Activated T-helper 1 cell treated with anti-CD3 and anti-CD28 coated beads, Interleukin-2, amount 50 U/mL, for 16 hours (primary cell): ENCODE data around the gene MINDY2.

ENCODE experiments used
- DNase-seq, 2 donors: peaks; one replicate each; pipeline ENCODE4 v3.0.0-alpha.2; 2020; ENCODE audit warnings: low read depth in 1 of 2, low spot score in 1 of 2

The MINDY2 gene, protein sequence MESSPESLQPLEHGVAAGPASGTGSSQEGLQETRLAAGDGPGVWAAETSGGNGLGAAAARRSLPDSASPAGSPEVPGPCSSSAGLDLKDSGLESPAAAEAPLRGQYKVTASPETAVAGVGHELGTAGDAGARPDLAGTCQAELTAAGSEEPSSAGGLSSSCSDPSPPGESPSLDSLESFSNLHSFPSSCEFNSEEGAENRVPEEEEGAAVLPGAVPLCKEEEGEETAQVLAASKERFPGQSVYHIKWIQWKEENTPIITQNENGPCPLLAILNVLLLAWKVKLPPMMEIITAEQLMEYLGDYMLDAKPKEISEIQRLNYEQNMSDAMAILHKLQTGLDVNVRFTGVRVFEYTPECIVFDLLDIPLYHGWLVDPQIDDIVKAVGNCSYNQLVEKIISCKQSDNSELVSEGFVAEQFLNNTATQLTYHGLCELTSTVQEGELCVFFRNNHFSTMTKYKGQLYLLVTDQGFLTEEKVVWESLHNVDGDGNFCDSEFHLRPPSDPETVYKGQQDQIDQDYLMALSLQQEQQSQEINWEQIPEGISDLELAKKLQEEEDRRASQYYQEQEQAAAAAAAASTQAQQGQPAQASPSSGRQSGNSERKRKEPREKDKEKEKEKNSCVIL

GRCh38 chr15:58770857-58771620 lies at the start of gene MINDY2:
Gene MINDY2, plus strand, starts transcription at chr15:58771302. Its CDS starts 94 bp downstream, at chr15:58771396.
- DNase-seq, result peak; percentile 87

- DNase-seq, result no peak
Observed at GRCh38 chr15:58724466-58724865, 46.6 kb upstream of the MINDY2 start.

- DNase-seq, result no peak
Observed at GRCh38 chr15:58726867-58727266, 44.2 kb upstream of the MINDY2 start.

DNA sequence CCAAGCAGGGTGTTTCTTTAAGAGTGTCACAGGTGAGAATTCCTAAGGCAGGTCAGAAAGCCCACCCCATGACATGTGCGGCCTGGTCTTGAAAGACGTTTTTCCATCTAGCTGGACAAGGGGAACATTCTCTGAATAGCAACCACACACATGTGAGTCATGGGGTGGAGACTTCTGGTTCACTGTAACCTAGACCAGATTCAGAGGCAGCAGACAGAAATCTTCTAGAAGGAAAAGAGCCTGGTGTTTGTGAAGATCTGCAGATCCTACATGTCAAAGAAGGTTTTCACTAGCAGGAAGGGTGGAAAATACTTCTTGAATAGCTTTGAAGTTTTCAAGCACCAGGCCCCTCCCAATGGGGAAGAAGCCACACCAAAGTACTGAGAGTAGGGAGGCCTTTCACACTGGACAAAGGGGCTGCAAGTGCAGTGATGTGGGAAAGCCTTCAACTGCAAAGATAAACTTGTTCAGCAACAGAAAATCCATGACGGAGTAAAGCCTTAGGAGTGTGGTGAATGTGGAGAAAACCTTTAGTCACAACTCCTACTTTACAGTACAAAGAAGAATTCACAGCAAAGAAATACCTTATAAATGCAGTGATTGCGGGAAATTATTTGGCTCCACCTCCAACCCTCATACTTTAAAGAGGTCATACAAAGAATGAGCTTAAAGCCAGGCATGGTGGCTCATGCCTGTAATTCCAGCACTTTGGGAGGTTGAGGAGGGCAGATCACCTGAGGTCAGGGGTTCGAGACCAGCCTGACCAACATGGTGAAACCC lies 39.2 kb upstream of the MINDY2 start:
- no peak for DNase-seq

DNA sequence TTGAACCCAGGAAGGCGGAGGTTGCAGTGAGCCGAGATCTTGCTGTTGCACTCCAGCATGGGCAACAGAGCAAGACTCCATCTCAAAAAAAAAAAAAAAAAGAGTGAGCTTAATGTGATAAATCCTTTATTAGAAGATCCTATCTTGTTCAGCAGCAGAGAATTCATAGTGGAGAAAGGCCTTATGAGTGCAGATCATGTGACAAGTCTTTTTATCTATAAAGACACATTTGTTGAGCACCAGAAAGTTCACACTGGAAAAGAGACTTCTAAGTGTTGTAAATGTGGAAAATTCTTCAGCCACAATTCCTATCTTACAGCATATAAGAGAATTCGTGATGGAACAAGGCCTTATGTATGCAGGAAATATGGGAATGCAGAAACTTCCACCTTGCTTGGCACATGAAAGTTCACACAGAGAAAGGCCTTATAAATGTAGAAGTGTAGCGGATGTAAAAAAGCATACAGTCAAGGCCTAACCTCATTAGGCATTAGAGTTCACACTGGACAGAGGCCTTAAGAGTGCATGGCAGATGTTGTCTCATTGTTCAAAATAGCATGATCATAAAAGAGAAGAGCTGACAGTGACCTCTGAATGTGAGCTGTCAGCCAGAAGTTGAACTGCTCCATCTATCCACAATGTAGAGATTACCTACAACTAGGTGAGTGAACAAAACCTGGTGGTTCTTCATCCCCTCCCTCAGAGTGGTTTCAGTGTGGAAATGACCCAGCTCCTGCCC lies 38.3 kb upstream of the MINDY2 start:
- no peak for DNase-seq

GRCh38 chr15:58734859-58735258 lies 36.2 kb upstream of the MINDY2 start:
- DNase-seq, result no peak

DNA sequence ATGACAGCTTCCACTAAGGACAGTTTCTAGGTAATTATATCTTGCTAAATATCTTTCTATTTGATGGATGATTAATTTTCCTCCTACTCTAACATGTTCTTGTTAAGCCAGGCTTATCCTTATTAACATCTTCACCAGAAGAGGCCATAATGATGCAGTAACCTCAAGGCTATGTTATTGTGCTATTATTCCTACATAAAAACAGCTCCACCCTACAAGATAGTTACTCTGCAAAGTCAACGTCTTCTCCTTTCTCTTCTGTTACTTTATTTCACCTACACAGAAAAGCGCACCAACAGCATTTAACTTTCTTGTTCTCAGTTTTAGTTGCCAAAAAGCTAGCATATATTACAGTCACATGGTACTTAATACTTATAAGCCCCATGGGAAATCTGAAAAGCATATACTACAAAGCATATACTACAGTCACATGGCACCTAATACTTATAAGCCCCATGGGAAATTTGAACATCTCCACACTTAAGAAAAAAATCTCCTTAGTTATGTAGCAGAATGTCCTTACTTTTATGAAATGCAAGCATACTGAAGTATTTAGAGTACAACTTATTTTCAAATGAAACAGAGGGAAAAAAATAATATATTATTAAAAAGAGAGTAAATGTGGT lies 35.0 kb upstream of the MINDY2 start:
- DNase-seq, result no peak

DNA sequence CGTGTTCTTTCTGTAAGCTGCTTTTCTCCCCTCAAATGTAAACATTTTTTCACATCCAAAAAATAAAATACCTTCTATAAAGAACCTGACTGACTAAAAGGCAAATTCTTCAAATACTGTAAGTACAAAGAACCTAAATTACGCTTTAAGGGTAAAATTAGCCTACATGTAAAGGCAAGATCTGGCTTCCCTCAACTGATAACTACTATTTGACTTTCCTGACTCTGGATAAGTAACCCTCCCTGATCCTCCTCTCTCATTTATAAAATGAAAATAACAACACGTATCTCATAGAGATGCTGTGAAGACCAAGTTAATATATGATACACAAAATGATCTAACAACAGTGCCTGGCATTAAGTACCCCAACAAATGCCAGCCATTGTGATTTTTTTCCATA lies 33.8 kb upstream of the MINDY2 start:
- DNase-seq, result no peak

DNA sequence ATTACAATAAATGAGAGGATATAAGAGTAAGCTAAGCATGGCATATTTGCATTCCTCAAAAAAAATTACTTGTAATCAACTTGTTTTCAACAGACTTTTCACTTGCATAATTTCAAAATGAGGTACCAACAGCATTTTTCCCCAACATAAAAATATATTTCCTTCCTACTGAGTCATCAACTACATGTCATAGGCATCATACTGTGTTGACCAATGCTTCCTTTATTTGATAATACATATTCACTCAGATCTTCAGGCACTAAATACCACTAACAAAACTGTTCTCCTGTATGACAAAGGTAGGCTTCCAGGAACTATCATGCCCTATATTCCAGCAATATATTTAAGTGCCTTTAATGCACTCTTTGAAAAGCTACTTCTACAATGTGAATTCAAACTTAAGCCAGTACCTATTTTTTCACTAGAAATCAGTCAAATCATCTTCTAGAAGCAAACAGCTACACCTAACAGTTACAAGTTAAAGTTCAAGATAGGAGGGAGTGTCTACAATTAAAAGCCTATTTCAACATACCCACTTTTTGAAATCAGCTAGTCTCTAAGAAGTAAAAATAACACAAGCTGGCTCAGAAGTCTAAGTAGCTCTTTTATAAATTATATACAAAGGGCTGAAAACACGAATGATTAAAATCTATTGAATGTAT lies 32.9 kb upstream of the MINDY2 start:
- DNase-seq, result no peak

GRCh38 chr15:58740436-58740835 lies 30.7 kb upstream of the MINDY2 start:
- DNase-seq, result no peak

DNA sequence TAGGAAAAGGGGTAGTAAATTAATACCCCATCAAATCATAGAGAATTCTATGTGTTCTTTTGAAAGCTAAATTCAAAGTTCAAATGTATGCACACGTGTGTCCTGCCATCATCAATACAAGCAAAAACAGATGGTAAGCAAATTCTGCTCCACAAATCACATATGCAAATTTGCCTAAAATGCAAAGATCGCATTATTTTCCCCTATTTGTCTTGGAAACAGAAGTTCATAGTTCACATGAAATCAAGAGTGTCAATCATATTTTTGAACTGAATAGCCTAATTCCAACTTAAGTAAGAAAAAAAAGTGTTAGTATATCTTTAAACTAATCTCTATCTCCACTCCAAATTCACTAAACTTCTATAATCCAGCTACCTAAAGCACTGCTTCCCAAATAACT lies 30.1 kb upstream of the MINDY2 start:
- no peak for DNase-seq

DNA sequence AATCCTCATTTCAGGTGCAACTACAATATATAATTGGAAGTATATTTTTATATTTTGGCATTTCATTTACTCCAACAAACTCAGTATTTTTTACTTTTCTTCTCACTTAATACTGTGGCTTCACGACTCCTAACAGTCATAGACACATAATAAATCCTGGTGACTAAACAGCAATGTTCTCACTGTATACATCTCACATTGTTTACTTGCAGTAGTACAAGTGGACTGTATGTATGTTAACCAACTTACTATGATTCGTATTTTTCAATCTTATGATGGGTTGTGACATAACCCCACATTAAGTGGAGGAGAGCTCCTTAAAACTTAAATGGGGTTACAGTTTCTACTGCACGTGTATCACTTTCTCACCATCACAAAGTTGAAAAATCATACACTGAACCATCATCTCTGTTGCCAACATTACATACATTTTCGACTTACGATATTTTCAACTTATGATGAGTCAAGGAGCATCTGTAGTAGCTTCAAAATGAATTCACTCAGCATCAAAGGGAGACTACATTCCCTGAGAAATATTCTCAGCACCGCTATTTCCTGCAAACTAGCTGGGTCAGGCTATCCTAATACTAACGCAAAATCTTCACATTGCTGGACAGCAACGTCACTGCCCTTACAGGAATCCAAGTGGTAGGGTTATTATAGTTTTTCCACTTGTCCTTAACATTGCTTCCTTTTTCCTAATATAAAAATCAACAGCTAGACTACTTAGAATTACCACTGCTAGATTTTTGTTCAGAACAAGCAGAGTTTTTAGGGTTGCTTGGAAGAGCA lies 28.9 kb upstream of the MINDY2 start:
- DNase-seq, result no peak

DNA sequence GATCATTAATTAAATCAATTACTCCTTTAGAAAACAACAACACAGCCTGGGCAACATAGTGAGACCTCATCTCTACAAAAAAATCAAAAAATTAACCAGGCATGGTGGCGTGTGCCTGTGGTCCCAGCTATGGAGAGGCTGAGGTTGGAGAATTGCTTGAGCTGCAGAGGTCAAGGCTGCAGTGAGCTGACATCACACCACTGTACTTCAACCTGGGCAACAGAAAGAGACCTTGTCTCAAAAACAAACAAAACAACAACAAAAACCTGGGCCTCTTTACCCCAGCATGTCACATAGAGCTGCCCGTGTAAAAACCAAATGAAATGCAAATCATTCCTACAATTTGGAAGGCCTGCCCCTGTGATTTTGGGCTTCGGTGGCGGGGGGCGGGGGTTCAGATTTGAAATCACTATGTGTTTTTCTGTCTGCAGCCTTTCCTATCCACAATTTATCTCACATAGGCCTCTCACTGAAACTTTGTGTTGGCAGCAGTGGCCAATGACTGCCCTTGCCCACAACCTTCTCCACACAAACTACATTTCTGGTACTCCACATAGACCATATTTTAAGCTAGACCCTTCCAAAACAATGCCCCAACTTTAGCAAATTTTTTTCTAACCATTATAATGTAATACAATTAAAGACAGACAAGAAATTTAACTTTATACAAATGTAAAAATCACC lies 28.1 kb upstream of the MINDY2 start:
- no peak for DNase-seq

GRCh38 chr15:58746174-58746573 lies 24.9 kb upstream of the MINDY2 start:
- no peak for DNase-seq

- DNase-seq, result no peak
Observed at GRCh38 chr15:58748040-58748851, 22.9 kb upstream of the MINDY2 start.

GRCh38 chr15:58748852-58749531 lies 22.1 kb upstream of the MINDY2 start:
- DNase-seq, result peak in 1 of 2 donors; percentile 15
